Suprapubic skin (tissue), 3 donors: ENCODE results near the gene DHX16.

ENCODE experiments used
- CTCF ChIP-seq, 2 donors: fragments of 200-600 bp in 1 of 2; fragments of 450-650 bp in 1 of 2; sonication (generic) in 1 of 2; IDR thresholded peaks; one replicate each; pipeline ENCODE4 v1.5.1; 2016 to 2019; ENCODE audit warnings: antibody characterized with exemption in 2 of 2, mild to moderate bottlenecking in 1 of 2, moderate library complexity in 1 of 2
- POLR2A ChIP-seq, 2 donors: fragments of 450-650 bp; IDR thresholded peaks; one replicate each; pipeline ENCODE4 v1.6.1; 2017; ENCODE audit warnings: antibody characterized with exemption in 2 of 2, mild to moderate bottlenecking in 2 of 2, moderate library complexity in 2 of 2

- TF ChIP-seq POLR2A (IDR thresholded peaks at IDR 0.05) (no peak), CTCF (IDR thresholded peaks at IDR 0.05) (no peak)
Measured at GRCh38 chr6:30643656-30644055, 29.1 kb downstream of the DHX16 start.
